Upper lobe of right lung (tissue), 1 donor: ENCODE results near the gene PDE9A. TPM values are rescaled to one million over a fixed set of nuclear protein-coding genes. Genes with fewer than 3 reads are reported as not detected.

Source experiments
- ATAC-seq: fragments of 200-7000 bp; cut with Tn5 transposase; one replicate; pipeline ENCODE4 v1.9.1; 2020; ENCODE audit warnings: mild to moderate bottlenecking, moderate library complexity
- DNase-seq: peaks from one replicate; pipeline ENCODE4 v3.0.0-alpha.2; 2020
- H3K27ac ChIP-seq: fragments of 200-600 bp; one replicate; pipeline ENCODE4 v1.8.0; 2022
- H3K27me3 ChIP-seq: fragments of 200-600 bp; one replicate; pipeline ENCODE4 v1.8.0; 2022; ENCODE audit warnings: mild to moderate bottlenecking
- H3K36me3 ChIP-seq: fragments of 200-600 bp; one replicate; pipeline ENCODE4 v1.8.0; 2022
- H3K4me1 ChIP-seq: fragments of 200-600 bp; one replicate; pipeline ENCODE4 v1.8.0; 2022
- H3K4me3 ChIP-seq: fragments of 200-600 bp; one replicate; pipeline ENCODE4 v1.8.0; 2022; ENCODE audit warnings: mild to moderate bottlenecking
- H3K9me3 ChIP-seq: fragments of 200-600 bp; one replicate; pipeline ENCODE4 v1.8.0; 2022
- intact Hi-C: fragments of 100-400 bp; cut with DNase I; formaldehyde crosslinking; loops from one replicate; pipeline ENCODE4 v1.11.0; 2022
- total RNA-seq: library from RNA; stranded (reverse); fragmentation: NEBNext Ultra II Directional; extraction: Animal tissue kit (Norgen Biotek cat#: 25700); gene quantifications from one replicate; pipeline ENCODE4 v1.2.1, GENCODE V29; 2021
- TF ChIP-seq, protein P1 (sequence below): fragments of 200-600 bp; IDR thresholded peaks from one replicate; pipeline ENCODE4 v1.8.0; 2022; ENCODE audit warnings: antibody characterized with exemption
- donor health status: DM: no; HTN: yes; CAD: no; lungs with severe emphysema.

PDE9A gene
- total RNA-seq, 1 donor from 2014 or later, result 15.3 TPM

DNA sequence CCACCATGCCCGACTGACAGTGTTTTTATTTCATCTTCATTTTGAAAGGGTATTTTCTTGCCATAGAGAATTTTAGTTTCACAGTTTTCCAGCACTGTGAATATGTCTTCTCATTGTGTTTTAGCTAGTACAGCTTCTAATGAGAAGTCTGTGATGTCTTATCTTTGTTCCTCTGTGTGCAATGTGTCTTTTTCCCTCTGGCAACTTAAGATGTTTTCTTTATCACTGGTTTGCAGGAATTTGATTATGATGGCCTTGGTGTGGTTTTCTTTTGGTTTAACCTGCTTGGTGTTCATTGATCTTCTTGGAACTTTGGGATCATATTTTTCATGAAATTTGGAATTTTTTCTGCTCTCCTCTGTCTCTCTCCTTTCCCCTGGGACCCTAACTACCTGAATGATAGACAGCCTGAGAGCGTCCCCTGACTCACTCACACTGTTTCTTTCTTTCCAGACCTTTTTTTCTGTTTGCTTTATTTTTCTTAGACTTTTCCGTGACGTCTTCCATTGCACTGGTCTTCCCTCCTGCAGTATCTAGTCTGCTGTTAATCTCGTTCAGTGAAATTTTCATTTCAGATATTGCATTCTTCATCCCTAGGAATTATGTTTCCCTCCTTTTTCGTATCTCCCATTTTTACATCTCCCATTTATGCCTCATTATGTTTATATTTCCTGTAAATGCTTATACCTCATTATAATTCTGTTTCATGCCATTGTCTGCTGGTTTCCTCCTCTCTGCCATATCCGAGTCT is 48.5 kb downstream of the PDE9A start:
- ATAC-seq (no peak), DNase-seq (no peak)
- no peak overlapping the region for H3K4me3 ChIP-seq
- no peaks in the 10 kb centered on the region for H3K9me3 ChIP-seq
- TF ChIP-seq, protein P1, sequence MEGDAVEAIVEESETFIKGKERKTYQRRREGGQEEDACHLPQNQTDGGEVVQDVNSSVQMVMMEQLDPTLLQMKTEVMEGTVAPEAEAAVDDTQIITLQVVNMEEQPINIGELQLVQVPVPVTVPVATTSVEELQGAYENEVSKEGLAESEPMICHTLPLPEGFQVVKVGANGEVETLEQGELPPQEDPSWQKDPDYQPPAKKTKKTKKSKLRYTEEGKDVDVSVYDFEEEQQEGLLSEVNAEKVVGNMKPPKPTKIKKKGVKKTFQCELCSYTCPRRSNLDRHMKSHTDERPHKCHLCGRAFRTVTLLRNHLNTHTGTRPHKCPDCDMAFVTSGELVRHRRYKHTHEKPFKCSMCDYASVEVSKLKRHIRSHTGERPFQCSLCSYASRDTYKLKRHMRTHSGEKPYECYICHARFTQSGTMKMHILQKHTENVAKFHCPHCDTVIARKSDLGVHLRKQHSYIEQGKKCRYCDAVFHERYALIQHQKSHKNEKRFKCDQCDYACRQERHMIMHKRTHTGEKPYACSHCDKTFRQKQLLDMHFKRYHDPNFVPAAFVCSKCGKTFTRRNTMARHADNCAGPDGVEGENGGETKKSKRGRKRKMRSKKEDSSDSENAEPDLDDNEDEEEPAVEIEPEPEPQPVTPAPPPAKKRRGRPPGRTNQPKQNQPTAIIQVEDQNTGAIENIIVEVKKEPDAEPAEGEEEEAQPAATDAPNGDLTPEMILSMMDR, result no peak
- no peaks in the 10 kb centered on the region for H3K36me3 ChIP-seq
- H3K27ac ChIP-seq, result no peak overlapping the region
- no peaks in the 10 kb centered on the region for H3K4me1 ChIP-seq
- H3K27me3 ChIP-seq, result no peaks in the 10 kb centered on the region
- intact Hi-C loops, result no loop called here

DNA sequence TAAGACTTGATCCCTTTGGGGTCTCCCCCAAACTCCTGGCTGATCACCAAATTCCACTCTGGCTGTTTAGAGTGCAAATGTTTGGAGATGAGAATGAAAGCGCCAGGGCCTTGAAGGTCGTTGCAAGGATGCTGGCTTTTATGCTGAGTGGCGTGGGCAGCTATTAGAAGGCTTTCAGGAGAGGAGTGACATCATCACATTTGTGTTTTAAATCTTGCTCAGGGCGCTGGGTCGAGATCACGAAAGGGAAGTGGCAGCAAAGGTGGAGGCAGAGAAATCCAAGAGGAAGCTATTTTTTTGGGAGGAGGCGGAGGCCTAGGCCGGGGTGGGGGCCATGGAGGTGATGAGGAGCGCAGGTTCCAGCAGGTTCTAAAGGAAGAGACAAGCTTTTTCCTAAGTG is 49.3 kb downstream of the PDE9A start:
- DNase-seq, result no peak
- Histone ChIP-seq H3K27ac (no peak overlapping the region), H3K36me3 (no peaks in the 10 kb centered on the region), H3K27me3 (no peaks in the 10 kb centered on the region), H3K4me3 (no peak overlapping the region), H3K4me1 (no peaks in the 10 kb centered on the region), H3K9me3 (no peaks in the 10 kb centered on the region)
- TF ChIP-seq, protein P1, result no peak
- no peak for ATAC-seq
- intact Hi-C loops, result no loop called here

DNA sequence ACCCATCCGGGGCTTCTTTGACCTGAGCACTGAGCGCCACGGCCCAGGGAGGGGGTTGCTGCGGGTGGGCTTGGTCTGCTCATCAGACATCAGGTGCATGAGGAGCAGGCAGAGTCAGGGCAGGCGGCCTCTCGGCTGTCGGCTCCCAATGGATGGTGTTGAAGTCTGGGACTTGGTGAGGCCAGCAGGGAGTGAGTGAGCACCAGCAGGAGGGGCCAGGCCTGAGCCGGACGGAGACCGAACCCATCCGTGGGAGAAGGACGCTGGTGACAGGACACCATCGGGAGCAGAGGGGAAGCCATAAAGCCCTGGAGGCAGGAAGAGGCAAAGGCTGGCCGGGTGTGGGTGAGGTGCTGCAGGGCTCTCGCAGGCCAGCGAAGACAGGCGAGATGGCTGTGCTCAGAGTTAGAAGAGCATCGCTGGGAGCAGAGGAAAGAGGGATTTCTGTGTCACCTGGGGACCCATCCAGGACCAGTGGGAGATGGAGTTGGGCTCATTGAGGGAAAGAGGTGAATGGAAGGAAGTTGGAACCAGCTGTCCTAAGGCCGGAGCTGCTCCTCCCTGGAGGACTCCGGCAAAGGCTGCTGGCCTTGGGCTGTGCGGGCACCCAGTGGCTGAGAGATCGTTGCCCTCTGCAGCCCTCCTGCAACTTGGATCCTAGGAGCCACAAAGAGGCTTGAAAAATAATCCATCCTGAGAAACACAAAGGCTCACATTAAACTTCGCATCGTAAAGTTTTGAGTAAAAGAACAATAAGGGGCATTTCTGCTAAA is 49.9 kb downstream of the PDE9A start:
- intact Hi-C loops, result no loop called here
- TF ChIP-seq, protein P1, result no peak
- no peak for ATAC-seq
- H3K27me3 ChIP-seq, result no peaks in the 10 kb centered on the region
- H3K9me3 ChIP-seq, result no peaks in the 10 kb centered on the region
- no peak overlapping the region for H3K27ac ChIP-seq
- H3K4me1 ChIP-seq, result no peaks in the 10 kb centered on the region
- H3K36me3 ChIP-seq, result no peaks in the 10 kb centered on the region
- DNase-seq, result no peak
- no peak overlapping the region for H3K4me3 ChIP-seq

DNA sequence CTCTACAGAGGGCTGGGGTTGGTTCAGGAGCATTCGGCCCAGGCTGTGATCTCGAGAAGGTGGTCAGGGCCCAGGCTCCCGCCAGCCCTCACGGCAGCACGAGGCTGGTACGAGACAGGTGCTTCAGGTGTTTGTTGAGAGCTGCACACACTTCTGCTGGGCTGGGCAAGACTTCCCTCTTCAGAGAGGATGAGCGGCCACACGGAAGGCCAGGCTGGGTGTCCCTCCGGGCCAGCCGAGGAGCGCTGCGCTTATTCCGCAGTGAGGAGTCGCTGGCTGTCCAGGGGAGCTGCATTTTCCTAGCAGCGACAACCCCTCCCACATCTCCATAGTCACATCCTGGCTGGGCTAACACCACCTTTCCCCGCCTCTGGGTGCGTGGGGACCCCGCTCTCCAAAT is 50.5 kb downstream of the PDE9A start:
- intact Hi-C loops, result no loop called here
- H3K36me3 ChIP-seq, result no peaks in the 10 kb centered on the region
- no peak overlapping the region for H3K4me3 ChIP-seq
- no peaks in the 10 kb centered on the region for H3K27me3 ChIP-seq
- no peak overlapping the region for H3K27ac ChIP-seq
- DNase-seq (no peak), ATAC-seq (no peak)
- no peaks in the 10 kb centered on the region for H3K9me3 ChIP-seq
- no peaks in the 10 kb centered on the region for H3K4me1 ChIP-seq
- TF ChIP-seq, protein P1, result no peak

DNA sequence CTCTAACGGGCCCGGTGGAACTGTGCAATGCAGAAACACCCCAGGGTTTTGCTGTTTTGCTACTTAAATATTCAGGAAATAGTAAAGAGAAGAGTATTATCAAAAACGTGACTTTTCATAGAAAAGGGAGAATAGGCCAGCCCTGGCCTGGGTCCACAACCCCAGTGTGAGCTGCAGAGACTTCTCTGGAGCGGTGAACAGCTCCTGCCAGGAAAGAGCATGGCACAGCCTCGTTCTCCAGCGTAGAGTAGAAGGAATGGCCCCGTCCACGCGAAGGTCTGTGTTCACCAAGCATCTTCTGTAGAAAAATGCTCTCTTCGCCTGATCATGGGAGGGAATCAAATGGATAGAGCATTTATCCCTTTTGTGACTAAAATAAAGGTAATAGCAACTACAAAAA is 51.4 kb downstream of the PDE9A start:
- H3K4me1 ChIP-seq, result no peaks in the 10 kb centered on the region
- ATAC-seq, result no peak
- TF ChIP-seq, protein P1, result no peak
- DNase-seq, result no peak
- intact Hi-C loops, result no loop called here
- H3K27ac ChIP-seq, result no peak overlapping the region
- H3K9me3 ChIP-seq, result no peaks in the 10 kb centered on the region
- no peak overlapping the region for H3K4me3 ChIP-seq
- no peaks in the 10 kb centered on the region for H3K36me3 ChIP-seq
- no peaks in the 10 kb centered on the region for H3K27me3 ChIP-seq
